GM19193 (cell line): Measurements from ENCODE around the gene CNKSR1.

Source experiments
- POLR2A ChIP-seq: IDR thresholded peaks from 4 replicates; pipeline ENCODE4 v1.6.1; 2011; ENCODE audit not compliant: insufficient read depth, insufficient read length; ENCODE audit errors: extremely low read depth

CNKSR1 gene

GRCh38 chr1:26156285-26157038, 20.8 kb upstream of the CNKSR1 start:
- TF ChIP-seq POLR2A: no peak

GRCh38 chr1:26158271-26158907, 18.9 kb upstream of the CNKSR1 start:
- no peak for TF ChIP-seq POLR2A

- no peak for TF ChIP-seq POLR2A
Observed at GRCh38 chr1:26158908-26159742, 18.2 kb upstream of the CNKSR1 start, which contains the start of gene FAM110D. Gene FAM110D (plus strand): TSS chr1:26159079. CDS start chr1:26161292, 2,213 bp downstream.

GRCh38 chr1:26159743-26160039, 17.6 kb upstream of the CNKSR1 start:
- no peak for TF ChIP-seq POLR2A

- no peak for TF ChIP-seq POLR2A
Observed at GRCh38 chr1:26160527-26161414, 16.5 kb upstream of the CNKSR1 start.

- no peak for TF ChIP-seq POLR2A
Observed at GRCh38 chr1:26161415-26162219, 15.7 kb upstream of the CNKSR1 start.

GRCh38 chr1:26162220-26162709, 15.0 kb upstream of the CNKSR1 start:
- TF ChIP-seq POLR2A: no peak

- no peak for TF ChIP-seq POLR2A
Observed at GRCh38 chr1:26163684-26164035, 13.6 kb upstream of the CNKSR1 start.

GRCh38 chr1:26164036-26164860, 13.0 kb upstream of the CNKSR1 start:
- TF ChIP-seq POLR2A: no peak

GRCh38 chr1:26164861-26165842, 12.1 kb upstream of the CNKSR1 start:
- no peak for TF ChIP-seq POLR2A

- no peak for TF ChIP-seq POLR2A
Observed at GRCh38 chr1:26166719-26167281, 10.5 kb upstream of the CNKSR1 start.
